ENCODE results near the gene LTBP2.

DNA sequence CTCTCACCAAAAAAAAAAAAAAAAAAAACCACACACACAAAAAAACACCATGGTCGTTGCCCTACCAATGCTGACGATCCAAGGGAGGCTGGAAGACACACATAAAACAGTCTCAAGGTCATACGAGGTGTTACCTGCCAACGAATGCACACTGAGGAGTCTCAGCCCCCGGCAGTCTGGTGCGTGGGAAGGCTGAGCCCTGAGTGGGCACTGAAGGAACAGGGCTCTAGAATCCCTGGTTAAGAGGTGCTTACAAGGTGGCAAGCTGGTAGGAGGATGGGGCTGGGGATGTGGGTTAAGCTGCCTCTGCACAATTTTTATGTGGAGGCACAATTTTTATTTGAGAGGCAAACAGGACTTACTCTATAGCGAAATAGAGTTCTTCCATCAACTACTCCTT, 7.9 kb downstream of the LTBP2 start:
- TF ChIP-seq CTCF (conservative IDR thresholded peaks at IDR 0.05): no peak
- no peak for TF ChIP-seq EZH2 (IDR thresholded peaks at IDR 0.05; ENCODE audit: low read depth)

Measured in PC-9 (cell line).